Lower lobe of right lung (tissue), 2 donors: Measurements from ENCODE around the gene MTOR. TPM values are rescaled to one million over a fixed set of nuclear protein-coding genes. Genes with fewer than 3 reads are reported as not detected.
"Not testable (repeated sequence)": the region's sequence is repeated elsewhere in the genome, so short reads cannot be mapped to it uniquely, and the experiment has no call there.

Experiments
- ATAC-seq, 2 donors: fragments of 200-7000 bp; cut with Tn5 transposase; one replicate each; pipeline ENCODE4 v1.9.1; 2020 to 2022; ENCODE audit warnings: mild to moderate bottlenecking in 2 of 2, moderate library complexity in 2 of 2
- DNase-seq: peaks from one replicate; pipeline ENCODE4 v3.0.0-alpha.2; 2020
- H3K27ac ChIP-seq: fragments of 200-600 bp; one replicate; pipeline ENCODE4 v1.8.0; 2022
- H3K27me3 ChIP-seq: fragments of 200-600 bp; one replicate; pipeline ENCODE4 v1.8.0; 2022; ENCODE audit warnings: low read depth
- H3K36me3 ChIP-seq: fragments of 200-600 bp; one replicate; pipeline ENCODE4 v1.8.0; 2022; ENCODE audit warnings: mild to moderate bottlenecking
- H3K4me1 ChIP-seq: fragments of 200-600 bp; one replicate; pipeline ENCODE4 v1.8.0; 2022
- H3K4me3 ChIP-seq: fragments of 200-600 bp; one replicate; pipeline ENCODE4 v1.8.0; 2022; ENCODE audit warnings: mild to moderate bottlenecking
- H3K9me3 ChIP-seq: fragments of 200-600 bp; one replicate; pipeline ENCODE4 v1.8.0; 2022
- intact Hi-C: fragments of 100-400 bp; cut with DNase I; formaldehyde crosslinking; loops from one replicate; pipeline ENCODE4 v1.11.0; 2022
- long read RNA-seq: library from polyadenylated mRNA; unstranded; transcript quantifications from one replicate; pipeline ENCODE4 v2.0.0, GENCODE V29; 2021
- total RNA-seq: library from RNA; stranded (reverse); fragmentation: NEBNext Ultra II Directional; extraction: Animal tissue kit (Norgen Biotek cat#: 25700); gene quantifications from one replicate; pipeline ENCODE4 v1.2.1, GENCODE V29; 2021
- TF ChIP-seq, protein P1 (sequence below): fragments of 200-600 bp; IDR thresholded peaks from one replicate; pipeline ENCODE4 v1.8.0; 2022; ENCODE audit warnings: antibody characterized with exemption, mild to moderate bottlenecking
- donor health status: DM: no; HTN: yes; CAD: no; lungs with severe emphysema.

Gene MTOR
- 33.7 TPM for total RNA-seq
- long read RNA-seq, full-length matches to known transcripts, result 6 of 30 reads
- long read RNA-seq, partial matches to known transcripts, result 14 of 30 reads
- long read RNA-seq, other reads (novel, unspliced or antisense), result 10 of 30 reads

GRCh38 chr1:11262171-11263049 is at the start of gene MTOR:
Gene MTOR, minus strand, starts transcription at chr1:11262551. Its CDS starts 3,142 bp downstream, at chr1:11259409.
- peak within 1 kb of the TSS; percentile 99 for H3K4me3 ChIP-seq
- intact Hi-C loops, result no loop called here
- peak; percentile 99 for DNase-seq
- no peaks in the 10 kb centered on the region for H3K9me3 ChIP-seq
- peak; percentile 100 for ATAC-seq
- TF ChIP-seq, protein P1, sequence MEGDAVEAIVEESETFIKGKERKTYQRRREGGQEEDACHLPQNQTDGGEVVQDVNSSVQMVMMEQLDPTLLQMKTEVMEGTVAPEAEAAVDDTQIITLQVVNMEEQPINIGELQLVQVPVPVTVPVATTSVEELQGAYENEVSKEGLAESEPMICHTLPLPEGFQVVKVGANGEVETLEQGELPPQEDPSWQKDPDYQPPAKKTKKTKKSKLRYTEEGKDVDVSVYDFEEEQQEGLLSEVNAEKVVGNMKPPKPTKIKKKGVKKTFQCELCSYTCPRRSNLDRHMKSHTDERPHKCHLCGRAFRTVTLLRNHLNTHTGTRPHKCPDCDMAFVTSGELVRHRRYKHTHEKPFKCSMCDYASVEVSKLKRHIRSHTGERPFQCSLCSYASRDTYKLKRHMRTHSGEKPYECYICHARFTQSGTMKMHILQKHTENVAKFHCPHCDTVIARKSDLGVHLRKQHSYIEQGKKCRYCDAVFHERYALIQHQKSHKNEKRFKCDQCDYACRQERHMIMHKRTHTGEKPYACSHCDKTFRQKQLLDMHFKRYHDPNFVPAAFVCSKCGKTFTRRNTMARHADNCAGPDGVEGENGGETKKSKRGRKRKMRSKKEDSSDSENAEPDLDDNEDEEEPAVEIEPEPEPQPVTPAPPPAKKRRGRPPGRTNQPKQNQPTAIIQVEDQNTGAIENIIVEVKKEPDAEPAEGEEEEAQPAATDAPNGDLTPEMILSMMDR, result peak; percentile 16
- H3K36me3 ChIP-seq, result peaks cover 23% of the 10 kb centered on the region
- H3K27ac ChIP-seq, result peak within 1 kb of the TSS; percentile 86
- H3K4me1 ChIP-seq, result peaks cover 16% of the 10 kb centered on the region
- no peaks in the 10 kb centered on the region for H3K27me3 ChIP-seq

DNA sequence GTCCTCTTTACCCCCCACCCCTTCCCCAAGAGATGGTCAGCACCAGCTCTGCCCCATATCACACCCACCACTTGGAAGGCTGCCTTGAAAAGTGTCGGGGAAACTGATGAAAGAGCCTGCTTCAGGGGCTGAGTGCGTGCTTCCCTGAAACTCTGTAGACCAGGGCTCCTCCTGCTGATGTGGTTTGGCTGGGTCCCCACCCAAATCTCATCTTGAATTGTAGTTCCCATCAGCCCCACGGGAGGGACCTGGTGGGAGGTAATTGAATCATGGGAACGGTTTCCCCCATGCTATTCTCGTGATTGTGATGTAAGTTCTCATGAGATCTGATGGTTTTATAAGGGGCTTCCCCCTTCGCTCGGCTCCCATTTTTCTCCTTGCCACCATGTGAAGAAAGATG is 47.0 kb upstream of the MTOR start:
- no peaks in the 10 kb centered on the region for H3K27me3 ChIP-seq
- TF ChIP-seq, protein P1, result no peak
- intact Hi-C loops, result no loop called here
- DNase-seq (no peak), ATAC-seq (no peak)
- H3K4me1 ChIP-seq, result no peaks in the 10 kb centered on the region
- H3K9me3 ChIP-seq, result no peaks in the 10 kb centered on the region
- no peaks in the 10 kb centered on the region for H3K36me3 ChIP-seq
- no peak overlapping the region for H3K4me3 ChIP-seq
- no peak overlapping the region for H3K27ac ChIP-seq

DNA sequence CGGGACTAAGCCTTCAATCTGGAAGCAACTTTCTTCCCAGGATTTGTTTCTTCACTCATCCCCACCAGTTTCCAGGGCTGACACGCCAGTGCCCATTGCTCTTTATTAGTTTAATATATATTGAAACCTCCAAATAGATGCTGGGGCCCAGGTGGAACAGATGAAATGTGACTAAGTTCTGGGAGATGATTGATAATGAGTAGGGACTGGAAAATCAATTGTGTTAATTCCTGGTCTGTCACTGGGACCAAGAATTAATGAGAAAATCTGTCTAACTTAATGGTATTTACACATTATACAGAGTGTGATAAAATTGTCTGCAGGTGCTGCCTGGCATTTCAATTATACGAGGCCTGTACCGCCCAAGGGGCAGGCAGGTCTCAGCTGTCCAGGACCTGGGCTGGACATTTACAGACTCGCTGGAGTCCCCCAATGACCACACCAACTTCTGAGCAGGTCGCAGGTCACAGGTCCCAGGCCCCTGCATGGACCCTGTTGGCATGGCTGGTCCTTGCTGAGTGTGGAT is 46.4 kb upstream of the MTOR start:
- TF ChIP-seq, protein P1, result no peak
- H3K36me3 ChIP-seq, result no peaks in the 10 kb centered on the region
- no peaks in the 10 kb centered on the region for H3K27me3 ChIP-seq
- DNase-seq (no peak), ATAC-seq (no peak)
- no peaks in the 10 kb centered on the region for H3K9me3 ChIP-seq
- H3K4me3 ChIP-seq, result no peak overlapping the region
- no peaks in the 10 kb centered on the region for H3K4me1 ChIP-seq
- intact Hi-C loops, result no loop called here
- no peak overlapping the region for H3K27ac ChIP-seq

- no peak overlapping the region for H3K4me3 ChIP-seq
- no peak for DNase-seq
- no peak overlapping the region for H3K27ac ChIP-seq
- intact Hi-C loops, result no loop called here
- H3K4me1 ChIP-seq, result no peaks in the 10 kb centered on the region
- ATAC-seq, result no peak
- H3K27me3 ChIP-seq, result no peaks in the 10 kb centered on the region
- TF ChIP-seq, protein P1, result no peak
- no peaks in the 10 kb centered on the region for H3K9me3 ChIP-seq
- H3K36me3 ChIP-seq, result no peaks in the 10 kb centered on the region
These were observed 45.5 kb upstream of the MTOR start for GRCh38 chr1:11307852-11308251.

DNA sequence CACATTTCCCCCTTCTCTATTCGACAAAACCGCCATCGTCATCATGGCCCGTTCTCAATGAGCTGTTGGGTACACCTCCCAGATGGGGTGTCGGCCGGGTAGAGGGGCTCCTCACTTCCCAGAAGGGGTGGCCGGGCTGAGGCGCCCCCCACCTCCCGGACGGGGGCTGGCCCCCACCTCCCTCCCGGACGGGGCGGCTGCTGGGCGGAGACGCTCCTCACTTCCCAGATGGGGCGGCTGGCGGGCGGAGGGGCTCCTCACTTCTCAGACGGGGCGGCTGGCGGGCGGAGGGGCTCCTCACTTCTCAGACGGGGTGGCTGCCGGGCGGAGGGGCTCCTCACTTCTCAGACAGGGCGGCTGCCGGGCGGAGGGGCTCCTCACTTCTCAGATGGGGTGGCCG is 43.2 kb upstream of the MTOR start:
- ATAC-seq, H3K27me3 ChIP-seq, intact Hi-C loops, H3K36me3 ChIP-seq, H3K4me3 ChIP-seq, H3K9me3 ChIP-seq, DNase-seq, H3K27ac ChIP-seq, H3K4me1 ChIP-seq: not testable (repeated sequence)

DNA sequence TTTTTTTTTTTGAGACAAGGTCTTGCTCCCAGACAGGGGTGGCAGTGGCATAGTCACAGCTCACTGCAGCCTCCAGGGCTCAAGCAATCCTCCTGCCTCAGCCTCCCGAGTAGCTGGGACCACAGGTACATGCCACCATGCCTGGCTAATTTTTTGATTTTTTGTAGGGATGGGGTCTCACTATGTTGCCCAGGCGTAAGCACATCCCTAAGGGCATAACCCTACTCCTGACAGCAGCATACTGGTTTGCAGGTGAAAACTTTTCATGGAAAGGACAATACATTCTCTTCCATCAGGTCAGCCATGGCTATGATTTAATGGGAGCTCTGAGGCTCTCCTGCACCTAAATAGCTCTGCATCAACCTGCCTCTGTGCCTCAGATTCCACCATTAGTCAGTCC is 40.0 kb upstream of the MTOR start:
- no peaks in the 10 kb centered on the region for H3K36me3 ChIP-seq
- H3K4me3 ChIP-seq, result no peak overlapping the region
- intact Hi-C loops, result no loop called here
- H3K27me3 ChIP-seq, result no peaks in the 10 kb centered on the region
- no peak for DNase-seq
- TF ChIP-seq, protein P1, result no peak
- no peaks in the 10 kb centered on the region for H3K4me1 ChIP-seq
- no peaks in the 10 kb centered on the region for H3K9me3 ChIP-seq
- no peak overlapping the region for H3K27ac ChIP-seq
- ATAC-seq, result no peak
